H1 (cell line): ENCODE results near the gene BECN2.
A peak's percentile ranks its signal among the peaks of the same experiment; 100 is the strongest.

ENCODE experiments used
- CHD2 ChIP-seq: IDR thresholded peaks from 2 replicates; pipeline ENCODE4 v1.6.1; 2012; ENCODE audit warnings: low read length, improper control_type of control experiment
- EP300 ChIP-seq, 2 experiments: IDR thresholded peaks; 1 replicate in 1 of 2; 2 replicates in 1 of 2; pipeline ENCODE4 v1.6.1; 2011 to 2012; ENCODE audit warnings: low read depth in 2 of 2, low read length in 2 of 2, mild to moderate bottlenecking in 2 of 2, borderline replicate concordance in 1 of 2, inconsistent platforms in 1 of 2, moderate library complexity in 1 of 2
- EZH2 ChIP-seq: fragments of 200-600 bp; sonication (generic); IDR thresholded peaks from 2 replicates; pipeline ENCODE4 v1.7.1; 2012; ENCODE audit warnings: low read depth, mild to moderate bottlenecking, moderate library complexity, low read length, inconsistent platforms; ENCODE audit not compliant: severe bottlenecking
- GTF2F1 ChIP-seq: IDR thresholded peaks from 2 replicates; pipeline ENCODE4 v1.6.1; 2012; ENCODE audit warnings: low read depth, low read length, improper control_type of control experiment, borderline replicate concordance
- JUND ChIP-seq: IDR thresholded peaks from 2 replicates; pipeline ENCODE4 v1.6.1; 2011; ENCODE audit warnings: mild to moderate bottlenecking, improper control_type of control experiment, low read length
- POLR2A ChIP-seq, 2 experiments: IDR thresholded peaks; 1 replicate in 1 of 2; 2 replicates in 1 of 2; pipeline ENCODE4 v1.6.1; 2011; ENCODE audit warnings: low read depth in 2 of 2, low read length in 2 of 2, mild to moderate bottlenecking in 2 of 2; ENCODE audit errors: control extremely low read depth in 1 of 2
- POLR2AphosphoS5 ChIP-seq: IDR thresholded peaks from 2 replicates; pipeline ENCODE4 v1.6.1; 2011; ENCODE audit warnings: low read depth, low read length
- SUZ12 ChIP-seq: fragments of 200-600 bp; sonication (generic); IDR thresholded peaks from 2 replicates; pipeline ENCODE4 v1.6.1; 2012; ENCODE audit warnings: mild to moderate bottlenecking, inconsistent platforms, low read length, moderate library complexity, mixed read lengths
- TCF12 ChIP-seq: IDR thresholded peaks from 2 replicates; pipeline ENCODE4 v1.6.1; 2011; ENCODE audit warnings: low read depth, mild to moderate bottlenecking, low read length
- USF2 ChIP-seq: IDR thresholded peaks from 2 replicates; pipeline ENCODE4 v1.6.1; 2011; ENCODE audit warnings: low read length, improper control_type of control experiment
- TF ChIP-seq, protein P1 (sequence below), 3 experiments: IDR thresholded peaks; 1 replicate in 2 of 3; 2 replicates in 1 of 3; pipeline versions ENCODE4 v1.5.1 to v1.6.1; 2011; ENCODE audit warnings: low read length in 3 of 3, mild to moderate bottlenecking in 3 of 3, inconsistent platforms in 2 of 3, low read depth in 1 of 3, moderate library complexity in 1 of 3; ENCODE audit not compliant: insufficient read depth in 1 of 3; ENCODE audit errors: control extremely low read depth in 1 of 3

DNA sequence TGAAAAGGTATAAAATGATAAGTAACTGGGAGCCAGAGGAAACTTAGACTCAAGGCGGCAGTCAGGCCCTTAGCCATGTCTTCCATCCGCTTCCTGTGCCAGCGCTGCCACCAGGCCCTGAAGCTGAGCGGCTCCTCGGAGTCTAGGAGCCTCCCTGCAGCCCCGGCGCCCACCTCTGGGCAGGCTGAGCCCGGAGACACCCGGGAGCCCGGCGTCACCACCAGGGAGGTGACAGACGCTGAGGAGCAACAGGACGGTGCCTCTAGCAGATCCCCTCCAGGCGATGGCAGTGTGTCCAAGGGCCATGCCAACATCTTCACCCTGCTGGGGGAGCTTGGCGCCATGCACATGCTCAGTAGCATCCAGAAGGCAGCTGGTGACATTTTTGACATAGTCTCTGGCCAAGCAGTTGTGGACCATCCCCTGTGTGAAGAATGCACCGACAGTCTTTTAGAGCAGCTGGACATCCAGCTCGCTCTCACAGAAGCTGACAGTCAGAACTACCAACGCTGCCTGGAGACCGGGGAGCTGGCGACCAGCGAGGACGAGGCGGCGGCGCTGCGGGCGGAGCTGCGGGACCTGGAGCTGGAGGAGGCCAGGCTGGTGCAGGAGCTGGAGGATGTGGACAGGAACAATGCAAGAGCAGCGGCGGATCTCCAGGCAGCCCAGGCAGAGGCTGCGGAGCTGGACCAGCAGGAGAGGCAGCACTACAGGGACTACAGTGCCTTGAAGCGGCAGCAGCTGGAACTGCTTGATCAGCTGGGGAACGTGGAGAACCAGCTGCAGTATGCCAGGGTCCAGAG is at the start of gene BECN2:
- TF ChIP-seq JUND (no peak), USF2 (no peak), EZH2 (no peak), POLR2A (IDR thresholded peaks at IDR 0.05; ENCODE audit: control extremely low read depth in 1 of 2, low read depth in 2 of 2, low read length in 2 of 2) (no peak), CHD2 (no peak), POLR2AphosphoS5 (no peak), TCF12 (no peak), EP300 (IDR thresholded peaks at IDR 0.05; ENCODE audit: borderline replicate concordance in 1 of 2, low read depth in 2 of 2, low read length in 2 of 2) (no peak), SUZ12 (no peak), GTF2F1 (no peak)
- TF ChIP-seq, protein P1, sequence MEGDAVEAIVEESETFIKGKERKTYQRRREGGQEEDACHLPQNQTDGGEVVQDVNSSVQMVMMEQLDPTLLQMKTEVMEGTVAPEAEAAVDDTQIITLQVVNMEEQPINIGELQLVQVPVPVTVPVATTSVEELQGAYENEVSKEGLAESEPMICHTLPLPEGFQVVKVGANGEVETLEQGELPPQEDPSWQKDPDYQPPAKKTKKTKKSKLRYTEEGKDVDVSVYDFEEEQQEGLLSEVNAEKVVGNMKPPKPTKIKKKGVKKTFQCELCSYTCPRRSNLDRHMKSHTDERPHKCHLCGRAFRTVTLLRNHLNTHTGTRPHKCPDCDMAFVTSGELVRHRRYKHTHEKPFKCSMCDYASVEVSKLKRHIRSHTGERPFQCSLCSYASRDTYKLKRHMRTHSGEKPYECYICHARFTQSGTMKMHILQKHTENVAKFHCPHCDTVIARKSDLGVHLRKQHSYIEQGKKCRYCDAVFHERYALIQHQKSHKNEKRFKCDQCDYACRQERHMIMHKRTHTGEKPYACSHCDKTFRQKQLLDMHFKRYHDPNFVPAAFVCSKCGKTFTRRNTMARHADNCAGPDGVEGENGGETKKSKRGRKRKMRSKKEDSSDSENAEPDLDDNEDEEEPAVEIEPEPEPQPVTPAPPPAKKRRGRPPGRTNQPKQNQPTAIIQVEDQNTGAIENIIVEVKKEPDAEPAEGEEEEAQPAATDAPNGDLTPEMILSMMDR (IDR thresholded peaks at IDR 0.05; ENCODE audit: control extremely low read depth in 1 of 3, insufficient read depth in 1 of 3, low read depth in 1 of 3, low read length in 3 of 3), result peak in 1 of 3 experiments; percentile 2; a peak in 2 of 4 replicates
